NCI-H526 treated with DMSO at 0.1 percent for 48 hours (cell line): ENCODE measurements around the gene SELENOI.

Experiments
- DNase-seq: peaks from one replicate; lab custom pipeline; 2025; lab: John Stamatoyannopoulos, UW

The SELENOI gene

DNA sequence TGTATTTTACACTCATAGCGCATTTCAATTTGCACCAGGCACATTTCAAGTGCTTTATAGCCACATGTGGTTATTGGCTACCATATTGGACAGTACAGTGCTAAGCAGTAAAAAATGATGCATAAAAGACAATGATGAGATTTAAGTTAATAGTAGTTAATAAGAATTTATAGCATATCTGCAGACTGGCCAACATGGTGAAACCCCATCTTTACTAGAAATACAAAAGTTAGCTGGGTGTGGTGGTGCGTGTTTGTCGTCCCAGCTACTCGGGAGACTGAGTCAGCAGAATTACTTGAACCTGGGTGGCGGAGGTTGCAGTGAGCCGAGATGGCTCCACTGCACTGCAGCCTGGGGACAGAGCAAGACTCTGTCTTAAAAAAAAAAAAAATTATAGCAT is 65.5 kb downstream of the SELENOI start:
- no peak for DNase-seq

DNA sequence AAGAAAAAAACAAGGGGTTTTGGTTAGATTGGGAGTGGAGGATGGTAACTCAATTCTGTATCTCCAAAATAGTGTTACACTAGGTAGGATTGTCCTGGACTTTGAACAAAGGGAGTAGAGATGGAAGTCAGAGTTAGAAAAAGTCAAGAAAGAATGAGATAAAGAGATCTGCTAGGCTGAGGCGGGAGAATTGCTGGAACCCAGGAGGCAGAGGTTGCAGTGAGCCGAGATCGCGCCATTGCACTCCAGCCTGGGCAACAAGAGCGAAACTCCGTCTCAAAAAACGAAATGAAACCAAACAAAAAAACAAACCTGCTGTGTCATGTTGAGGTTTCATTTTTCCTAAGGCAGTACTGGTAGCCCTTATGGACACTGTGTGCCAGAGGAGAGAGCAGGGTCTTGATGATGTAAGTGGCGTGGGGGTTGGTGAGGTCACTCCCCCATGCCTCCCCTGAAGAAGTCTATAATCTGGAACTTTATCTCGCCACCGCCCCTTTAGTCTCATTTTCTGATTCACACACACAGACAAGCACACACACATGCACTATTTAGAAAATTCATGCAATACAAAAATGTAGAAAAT is 66.2 kb downstream of the SELENOI start:
- DNase-seq = no peak

DNA sequence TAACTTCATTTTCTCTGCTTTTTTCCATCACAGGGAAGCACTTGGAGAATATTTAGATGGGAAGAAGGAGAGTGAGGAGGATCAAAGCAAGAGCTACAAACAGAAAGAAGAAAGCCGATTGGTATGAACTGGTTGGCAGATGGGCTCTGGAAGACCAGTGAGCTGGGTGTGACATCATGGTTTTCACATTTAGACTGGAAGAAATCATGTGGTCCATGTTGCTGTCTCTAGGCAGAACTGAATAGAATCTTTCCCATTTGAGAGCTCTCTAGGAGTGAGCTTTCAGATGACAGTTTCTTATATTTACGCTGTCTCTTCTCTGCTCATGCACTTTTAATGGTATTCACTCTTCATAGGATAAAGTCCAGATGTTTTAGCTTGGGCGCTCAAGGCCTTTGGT is 68.4 kb downstream of the SELENOI start:
- DNase-seq = no peak

DNA sequence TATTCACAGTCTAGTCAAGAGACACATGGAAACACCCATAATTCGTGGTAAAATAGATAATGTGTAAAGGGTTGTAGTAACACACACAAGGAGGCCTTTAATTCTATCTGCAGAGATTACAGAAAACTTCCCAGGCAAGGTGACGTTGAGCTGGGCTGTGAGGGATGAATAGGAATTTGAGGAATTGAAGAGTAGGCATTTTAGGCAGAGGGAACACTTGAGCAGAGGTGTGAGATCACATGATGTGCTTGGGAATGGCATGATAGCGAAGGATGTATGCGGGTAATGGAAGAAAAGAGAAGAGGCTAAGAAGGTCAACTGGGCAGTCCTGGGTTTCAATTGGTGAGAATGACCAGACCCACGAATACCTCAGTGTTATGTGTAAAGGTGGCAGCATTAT is 76.0 kb downstream of the SELENOI start:
- no peak for DNase-seq

DNA sequence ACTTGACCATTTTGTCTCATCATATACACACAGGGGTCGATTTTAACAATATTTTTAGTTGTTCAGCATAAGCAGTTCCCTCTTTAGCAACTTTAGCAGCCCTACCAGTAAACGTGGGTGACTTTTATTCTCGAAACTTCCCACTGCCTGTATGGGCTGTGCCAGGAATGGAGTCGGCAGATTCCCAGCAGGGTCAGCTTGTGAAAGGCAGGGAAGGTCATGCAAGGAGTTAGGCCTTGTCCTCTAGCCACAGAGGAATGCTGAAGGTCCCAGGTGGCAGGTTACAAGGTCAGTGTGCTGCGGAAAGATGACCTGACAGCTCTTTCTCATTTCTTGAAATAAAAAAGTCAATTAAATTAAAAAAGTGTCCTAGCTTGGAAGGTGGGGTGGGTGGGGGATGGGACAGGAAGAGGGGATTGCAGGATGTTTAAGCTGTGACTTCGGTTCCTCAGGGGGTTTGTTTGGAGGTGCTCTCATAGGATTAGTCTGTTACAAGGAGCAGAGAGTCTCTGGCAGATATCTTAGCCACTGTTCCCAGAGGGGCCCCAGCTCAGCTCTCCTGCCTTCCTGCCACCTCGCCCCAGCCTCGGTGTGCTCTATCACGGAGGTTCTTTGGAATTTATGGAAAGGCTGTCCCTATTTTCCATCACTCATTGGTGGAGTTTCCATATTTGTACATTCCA is 77.1 kb downstream of the SELENOI start:
- DNase-seq = no peak

DNA sequence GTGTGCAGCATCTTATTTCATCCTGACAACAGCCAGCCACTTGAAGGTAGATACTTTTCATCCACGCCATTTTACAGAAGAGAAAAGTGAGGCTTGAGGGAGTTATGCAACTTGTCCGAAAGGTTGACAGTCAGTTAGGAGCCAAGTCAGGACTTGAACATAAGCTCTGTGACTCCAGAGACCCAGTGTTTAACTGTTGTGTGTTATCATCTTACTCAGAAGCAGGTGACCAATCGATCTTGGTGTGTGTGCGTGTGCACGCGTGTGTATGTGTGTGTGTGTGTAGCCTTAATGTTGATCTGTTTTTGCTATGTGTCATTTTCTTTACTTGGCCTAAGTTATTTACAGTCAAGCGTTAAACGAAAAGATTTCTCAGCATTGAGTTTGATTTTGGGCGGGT is 77.8 kb downstream of the SELENOI start:
- DNase-seq = no peak

DNA sequence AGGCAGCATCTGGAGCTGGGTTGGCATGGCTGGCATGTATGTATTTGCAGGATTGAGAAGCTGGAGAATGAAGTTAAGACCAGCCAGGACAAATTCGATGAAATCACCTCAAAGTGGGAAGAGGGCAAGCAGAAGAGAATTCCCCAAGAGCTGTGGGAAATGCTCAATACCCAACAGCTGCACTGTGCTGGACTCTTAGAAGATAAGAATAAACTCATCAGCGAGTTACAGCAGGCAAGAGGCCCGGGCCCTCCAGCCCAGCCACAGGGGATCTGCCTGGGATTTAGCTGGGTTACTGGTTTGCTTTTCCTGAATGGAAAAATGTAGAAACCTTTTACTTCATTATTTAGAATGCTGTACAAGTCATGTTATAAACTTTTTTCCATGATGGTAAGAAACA is 78.3 kb downstream of the SELENOI start:
- no peak for DNase-seq

DNA sequence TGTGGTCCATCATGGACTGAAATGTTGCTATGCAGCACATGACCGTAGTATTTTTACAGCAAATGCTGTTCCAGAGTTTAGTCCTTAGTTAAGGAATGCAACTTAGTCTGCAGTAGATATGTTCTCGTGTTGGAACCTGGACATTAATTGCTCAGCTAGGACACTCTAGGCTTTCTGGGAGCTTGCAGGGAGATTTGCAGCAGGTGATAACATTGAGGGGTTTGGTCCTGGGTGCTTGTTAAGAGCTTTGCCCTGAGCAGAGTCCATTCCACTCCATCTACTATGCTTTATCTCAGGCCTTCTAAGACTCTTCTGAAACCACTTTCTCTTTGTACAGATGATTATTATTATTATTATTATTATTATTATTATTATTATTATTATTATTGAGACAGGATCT is 82.9 kb downstream of the SELENOI start:
- DNase-seq = no peak

DNA sequence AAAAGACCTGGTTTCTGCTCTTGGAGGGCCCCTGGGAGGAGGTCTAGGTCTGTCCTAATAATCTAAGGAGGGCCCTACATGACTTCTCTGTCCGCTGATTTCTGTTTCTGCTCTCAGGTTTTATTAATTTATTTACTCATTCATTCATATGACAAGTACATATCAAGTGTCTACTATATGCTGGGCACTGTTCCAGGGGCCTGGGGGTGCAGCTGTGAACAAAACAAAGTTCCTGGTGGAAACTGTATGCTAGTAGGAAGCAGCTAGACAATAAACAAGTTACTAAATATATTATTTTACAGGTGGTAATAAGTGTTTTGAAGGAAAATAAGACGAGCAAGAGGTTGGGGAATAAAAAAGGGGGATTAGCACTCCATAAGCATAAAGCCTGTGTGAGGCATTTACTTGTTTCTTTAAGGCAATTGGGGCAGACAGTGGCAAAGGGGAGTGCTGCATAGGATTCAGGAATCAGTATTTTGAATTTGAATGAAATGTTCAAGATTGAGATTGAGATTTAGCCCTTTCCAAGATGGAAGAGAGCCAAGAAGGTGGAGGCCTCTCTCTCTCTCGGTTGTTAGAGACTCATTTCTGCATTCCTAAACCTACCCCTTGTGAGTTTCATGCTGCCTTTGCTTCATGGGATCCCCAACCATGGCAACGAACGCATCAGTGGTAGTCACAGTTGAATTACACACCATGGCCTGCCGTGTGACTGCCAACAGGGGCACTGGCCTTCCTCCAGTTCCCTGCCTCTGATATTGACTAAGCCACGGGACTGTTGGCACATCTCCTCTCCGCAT is 84.0 kb downstream of the SELENOI start:
- DNase-seq = no peak

DNA sequence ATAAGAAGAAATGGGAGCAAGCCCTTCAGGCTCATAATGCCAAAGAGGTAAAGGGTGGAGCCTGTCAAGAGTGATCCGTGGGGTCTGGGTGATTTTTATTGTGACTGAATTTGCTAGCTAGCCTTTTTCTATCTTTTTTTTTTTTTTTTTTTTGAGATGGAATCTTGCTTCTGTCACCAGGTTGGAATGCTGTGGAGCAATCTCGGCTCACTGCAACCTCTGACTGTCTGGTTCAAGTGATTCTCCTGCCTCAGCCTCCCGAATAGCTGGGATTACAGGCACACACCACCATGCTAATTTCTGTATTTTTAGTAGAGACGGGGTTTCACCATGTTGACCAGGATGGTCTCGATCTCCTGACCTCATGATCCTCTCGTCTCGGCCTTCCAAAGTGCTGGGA is 84.9 kb downstream of the SELENOI start:
- no peak for DNase-seq

DNA sequence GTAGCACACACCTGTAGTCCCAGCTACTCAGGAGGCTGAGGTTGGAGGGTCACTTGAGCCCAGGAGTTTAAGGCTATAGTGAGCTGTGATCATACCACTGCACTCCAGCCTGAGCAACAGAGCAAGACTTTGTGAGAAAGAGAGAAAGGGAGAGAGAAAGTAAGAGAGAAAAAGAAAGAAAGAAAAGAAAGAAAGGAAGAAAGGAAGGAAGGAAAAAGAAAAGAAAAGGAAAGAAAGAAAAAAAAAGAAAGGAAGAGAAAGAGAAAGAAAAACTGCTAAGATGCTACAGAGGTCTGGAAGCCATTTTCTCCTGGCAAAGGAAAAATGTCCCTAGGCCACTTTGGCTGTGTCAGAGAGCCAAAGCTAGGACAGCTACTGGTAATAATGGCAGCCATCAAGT is 86.4 kb downstream of the SELENOI start:
- no peak for DNase-seq

DNA sequence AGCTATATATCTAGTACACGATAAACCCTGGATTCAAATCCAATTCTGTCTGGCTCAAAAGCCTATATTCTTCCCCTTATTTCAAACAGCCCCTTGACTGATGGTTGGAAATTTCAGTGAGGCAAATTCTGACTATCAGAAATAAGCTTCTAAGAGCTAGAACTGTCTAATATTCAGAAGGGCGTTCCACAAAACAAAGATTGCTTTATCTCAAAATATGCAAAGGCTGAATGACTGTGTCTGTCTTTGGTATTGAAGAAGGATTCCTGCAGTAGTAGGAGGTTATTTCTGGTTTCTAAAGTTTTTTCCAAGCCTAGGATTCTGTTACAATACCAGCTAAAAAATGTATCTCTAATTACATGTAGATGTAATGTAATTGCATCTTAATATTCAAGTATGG is 86.9 kb downstream of the SELENOI start:
- DNase-seq = no peak

DNA sequence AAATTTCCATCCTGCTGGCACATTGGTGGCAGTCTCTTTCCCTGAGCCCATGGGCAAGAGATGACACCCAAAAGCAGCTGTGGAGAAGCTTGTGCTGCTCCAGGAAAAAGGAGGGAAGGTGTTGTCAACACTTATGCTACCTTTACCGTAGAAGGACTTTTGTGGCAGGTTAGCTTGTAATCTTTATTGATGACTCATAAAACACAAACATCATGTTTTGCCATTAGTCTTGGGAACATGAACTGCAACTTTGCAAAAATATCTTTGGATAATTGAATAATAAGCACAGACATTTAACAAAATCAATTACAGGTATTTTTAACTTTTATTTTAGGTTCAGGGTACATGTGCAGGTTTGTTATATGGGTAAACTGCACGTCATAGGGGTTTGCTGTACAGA is 89.2 kb downstream of the SELENOI start:
- DNase-seq = no peak

DNA sequence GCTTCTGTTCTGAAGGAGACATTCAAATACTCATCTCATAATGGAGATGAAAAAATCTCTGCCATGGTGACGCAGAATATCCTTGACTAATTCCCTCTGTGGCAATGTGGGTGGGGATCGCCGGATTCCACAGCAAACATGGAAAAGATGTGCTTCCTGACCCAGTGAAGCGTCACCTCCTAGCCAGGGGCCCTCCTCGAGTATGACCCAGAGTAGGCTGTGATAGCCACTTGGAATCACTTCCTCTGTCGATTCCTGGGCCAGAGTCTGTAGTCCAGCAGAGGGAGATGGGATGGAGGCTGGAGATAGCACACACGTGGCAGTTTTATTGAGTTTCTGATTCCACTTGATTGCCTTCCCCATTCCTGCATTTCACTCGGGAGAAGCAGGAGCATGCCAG is 92.6 kb downstream of the SELENOI start:
- DNase-seq = no peak

DNA sequence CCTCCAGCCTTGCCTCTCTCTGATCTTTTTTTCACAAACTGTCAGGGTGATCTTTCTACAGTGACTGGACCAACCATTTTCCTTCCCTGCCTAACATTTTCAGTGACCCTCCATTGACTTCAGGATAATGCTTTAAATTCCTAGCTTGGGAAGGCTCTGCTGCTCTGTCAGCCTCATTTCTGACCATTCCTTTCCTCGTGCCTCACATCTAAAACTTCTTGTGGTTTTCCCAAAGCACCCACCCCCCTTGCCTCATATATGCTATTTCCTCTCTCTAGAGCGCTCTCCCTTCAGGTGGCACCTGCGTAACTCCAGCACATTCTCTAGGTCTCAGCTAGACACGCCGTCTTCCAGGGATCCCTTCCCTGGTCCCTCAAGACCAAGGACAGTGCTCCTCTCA is 93.0 kb downstream of the SELENOI start:
- DNase-seq = no peak

DNA sequence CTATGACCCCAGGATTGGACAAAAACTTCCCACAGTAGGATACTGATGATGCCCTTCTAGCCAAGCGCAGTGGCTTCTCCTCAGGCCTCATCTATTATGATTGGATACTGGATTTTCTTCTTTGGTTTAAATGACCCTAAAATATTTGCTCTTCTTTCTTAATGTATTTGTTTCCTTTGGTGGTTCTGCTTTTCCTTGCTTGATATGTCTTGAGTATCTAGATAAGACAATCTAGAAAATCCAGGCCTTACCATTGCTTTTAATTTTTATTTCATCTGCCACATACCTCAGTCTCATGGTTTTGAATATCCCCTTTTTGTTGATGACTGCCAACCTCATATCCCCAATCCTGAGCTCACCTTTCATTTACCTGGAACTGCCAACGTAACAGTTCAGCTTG is 96.4 kb downstream of the SELENOI start:
- no peak for DNase-seq

DNA sequence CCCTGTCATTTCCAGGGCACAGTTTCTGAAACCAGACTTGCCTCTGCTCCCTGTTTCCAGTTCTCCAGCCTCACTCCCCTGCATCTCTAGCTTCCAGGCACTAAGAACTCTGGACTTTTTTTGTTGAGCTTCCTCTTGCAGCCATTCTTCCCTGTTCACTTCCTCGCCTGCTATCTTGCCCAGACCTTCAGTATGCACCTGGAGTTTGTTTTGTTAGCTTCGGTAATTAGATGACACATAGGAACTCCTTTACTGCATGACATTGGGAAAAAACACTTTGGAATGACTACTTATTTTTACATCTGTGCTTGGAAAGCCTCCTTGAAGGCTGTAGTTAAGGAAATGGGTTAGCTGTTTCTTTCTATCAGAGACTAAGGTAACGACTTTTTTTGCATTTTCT is 96.8 kb downstream of the SELENOI start:
- no peak for DNase-seq

DNA sequence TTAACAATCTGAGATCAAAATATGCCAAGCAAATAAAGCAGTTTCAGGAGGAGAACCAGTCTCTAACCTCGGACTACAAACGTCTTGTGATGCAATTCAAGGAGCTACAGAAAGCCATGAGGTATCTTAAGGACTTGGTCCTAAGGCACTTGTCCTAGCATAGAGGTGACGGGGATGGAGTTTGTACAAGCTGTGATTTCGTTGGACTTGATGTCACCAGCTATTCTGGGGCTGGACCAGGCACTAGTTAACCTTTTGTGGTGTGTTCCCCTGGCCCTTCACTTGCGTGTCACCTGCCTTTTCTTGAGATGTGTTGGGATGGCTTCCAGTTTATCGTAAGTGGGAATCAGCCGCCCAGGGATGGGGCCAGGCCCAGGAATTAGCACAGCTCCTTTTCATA is 98.3 kb downstream of the SELENOI start:
- no peak for DNase-seq
